ENCODE data around the gene PLSCR1.
"Not testable (repeated sequence)": the region's sequence is repeated elsewhere in the genome, so short reads cannot be mapped to it uniquely, and the experiment has no call there.

PLSCR1 gene

GRCh38 chr3:146511402-146512134 is 32.8 kb downstream of the PLSCR1 start:
- DNase-seq, result no peak

GRCh38 chr3:146507331-146508120 is 36.9 kb downstream of the PLSCR1 start:
- DNase-seq, result no peak

- DNase-seq, result no peak
Measured at GRCh38 chr3:146505516-146505915, 38.9 kb downstream of the PLSCR1 start.

GRCh38 chr3:146504498-146505197 is 39.8 kb downstream of the PLSCR1 start:
- no peak for DNase-seq

- DNase-seq, result no peak
Measured at GRCh38 chr3:146503461-146504202, 40.8 kb downstream of the PLSCR1 start.

GRCh38 chr3:146502887-146503460 is 41.4 kb downstream of the PLSCR1 start:
- DNase-seq, result no peak

GRCh38 chr3:146501752-146502151 is 42.7 kb downstream of the PLSCR1 start:
- no peak for DNase-seq

- no peak for DNase-seq
Measured at GRCh38 chr3:146499701-146500100, 44.7 kb downstream of the PLSCR1 start.

GRCh38 chr3:146498002-146498736 is 46.2 kb downstream of the PLSCR1 start:
- DNase-seq, result peak; percentile 5 to 76 (median 40)

GRCh38 chr3:146497145-146497843 is 47.1 kb downstream of the PLSCR1 start:
- not testable (repeated sequence) for DNase-seq

- DNase-seq, result no peak
Measured at GRCh38 chr3:146496726-146497125, 47.7 kb downstream of the PLSCR1 start.

GRCh38 chr3:146496251-146496650 is 48.2 kb downstream of the PLSCR1 start:
- DNase-seq, result no peak

GRCh38 chr3:146493761-146494160 is 50.6 kb downstream of the PLSCR1 start:
- no peak for DNase-seq

- DNase-seq, result no peak
Measured at GRCh38 chr3:146493221-146493620, 51.2 kb downstream of the PLSCR1 start.

- no peak for DNase-seq
Measured at GRCh38 chr3:146491303-146491702, 53.1 kb downstream of the PLSCR1 start.

- DNase-seq, result no peak
Measured at GRCh38 chr3:146485297-146485696, 59.1 kb downstream of the PLSCR1 start.

GRCh38 chr3:146476094-146476740 is 68.2 kb downstream of the PLSCR1 start:
- DNase-seq, result no peak

- DNase-seq, result not testable (repeated sequence)
Measured at GRCh38 chr3:146474976-146475375, 69.4 kb downstream of the PLSCR1 start.

- DNase-seq, result no peak
Measured at GRCh38 chr3:146473726-146474125, 70.7 kb downstream of the PLSCR1 start.

- no peak for DNase-seq
Measured at GRCh38 chr3:146472611-146473010, 71.8 kb downstream of the PLSCR1 start.

GRCh38 chr3:146471012-146471411 is 73.4 kb downstream of the PLSCR1 start:
- no peak for DNase-seq

Data from stimulated activated naive CD4-positive, alpha-beta T cell (primary cell).